HepG2 (cell line): Measurements from ENCODE around the gene MSANTD2. TPM values are rescaled to one million over a fixed set of nuclear protein-coding genes. Genes with fewer than 3 reads are reported as not detected.

Experiments used
- ATAC-seq: fragments of 200-7000 bp; cut with Tn5 transposase; 3 replicates; pipeline ENCODE4 v1.9.1; 2020; ENCODE audit warnings: mild to moderate bottlenecking, moderate library complexity
- BruUV-seq: library from RNA; stranded (reverse); fragments of 400-500 nt; replicated peaks from 2 replicates; lab custom pipeline; 2021; lab: Mats Ljungman, UMichigan
- CTCF ChIA-PET: fragments of 300-600 bp; formaldehyde crosslinking; extraction: SDS; loops from one replicate; lab custom pipeline; 2021; ENCODE audit warnings: low total read pairs, inconsistent platforms, low intra/inter-chr PET ratio; lab: Yijun Ruan, JAX
- POLR2A ChIA-PET: fragments of 350-600 bp; sonication (Branson Sonifier 250); formaldehyde crosslinking; loops from one replicate; lab custom pipeline; 2020; ENCODE audit warnings: antibody characterized with exemption, inconsistent platforms; lab: Yijun Ruan, JAX
- DNase-seq: peaks from one replicate; pipeline ENCODE4 v3.0.0-alpha.2; 2015; ENCODE audit warnings: low spot score
- FAIRE-seq: peaks from 3 replicates; lab custom pipeline; 2011; peaks lifted over from hg19 to GRCh38; lab: Jason Lieb, UNC
- H2AFZ ChIP-seq: one replicate; pipeline ENCODE4 v1.6.1; 2011; ENCODE audit warnings: low read length, inconsistent platforms
- H3K27ac ChIP-seq: fragments of 300-600 bp; 3 replicates; pipeline ENCODE4 v1.8.0; 2011; ENCODE audit warnings: mixed run types, mild to moderate bottlenecking, mixed read lengths, low read length, inconsistent platforms; ENCODE audit not compliant: insufficient read depth; ENCODE audit errors: extremely low read length
- H3K27me3 ChIP-seq, 2 experiments: fragments of 200-600 bp in 1 of 2; 2 replicates in 1 of 2; 3 replicates in 1 of 2; pipeline versions ENCODE4 v1.6.0 to v1.8.0; 2011; ENCODE audit warnings: low read length in 2 of 2, mild to moderate bottlenecking in 2 of 2, moderate library complexity in 2 of 2, inconsistent platforms in 1 of 2; ENCODE audit not compliant: insufficient read depth in 2 of 2, control insufficient read depth in 1 of 2
- H3K36me3 ChIP-seq, 2 experiments: fragments of 200-600 bp in 1 of 2; replicated peaks in 1 of 2; 2 replicates in 1 of 2; 3 replicates in 1 of 2; pipeline versions ENCODE4 v1.5.1 to v1.8.0; 2011; ENCODE audit warnings: low read length in 2 of 2, inconsistent platforms in 1 of 2; ENCODE audit not compliant: insufficient read depth in 2 of 2, control insufficient read depth in 1 of 2
- H3K4me1 ChIP-seq: 2 replicates; pipeline ENCODE4 v1.5.1; 2012; ENCODE audit warnings: low read length, inconsistent platforms; ENCODE audit not compliant: insufficient read depth
- H3K4me2 ChIP-seq: 2 replicates; pipeline ENCODE4 v1.6.0; 2011; ENCODE audit warnings: low read depth, low read length, inconsistent platforms
- H3K4me3 ChIP-seq, 3 experiments: fragments of 200-600 bp in 1 of 3; sonication (generic), shearing (Covaris generic) in 1 of 3; replicated peaks in 1 of 3; 2 replicates each; pipeline ENCODE4 v1.5.1; 2011 to 2016; ENCODE audit warnings: low read length in 3 of 3, inconsistent platforms in 2 of 3, low read depth in 2 of 3, mild to moderate bottlenecking in 2 of 3, control low read depth in 1 of 3, mixed read lengths in 1 of 3; ENCODE audit not compliant: insufficient read depth in 1 of 3
- H3K79me2 ChIP-seq: one replicate; pipeline ENCODE4 v1.6.1; 2011; ENCODE audit warnings: low read length, inconsistent platforms; ENCODE audit not compliant: insufficient read depth
- H3K9ac ChIP-seq: 2 replicates; pipeline ENCODE4 v1.6.0; 2011; ENCODE audit warnings: mild to moderate bottlenecking, low read depth, low read length, inconsistent platforms; ENCODE audit not compliant: insufficient read depth
- H3K9me3 ChIP-seq: 2 replicates; pipeline ENCODE4 v1.5.1; 2012; ENCODE audit warnings: mild to moderate bottlenecking, low read length
- H4K20me1 ChIP-seq: 2 replicates; pipeline ENCODE4 v1.6.0; 2011; ENCODE audit warnings: inconsistent platforms, mild to moderate bottlenecking, low read length, moderate library complexity; ENCODE audit not compliant: insufficient read depth
- ARID2 ChIP-seq: sonication (generic); formaldehyde crosslinking; IDR thresholded peaks from 2 replicates; pipeline ENCODE4 v1.8.1; 2022; ENCODE audit warnings: mild to moderate bottlenecking, missing genetic modification reagents, borderline replicate concordance
- ETV5 ChIP-seq: IDR thresholded peaks from 2 replicates; pipeline ENCODE4 v1.6.1; 2018; ENCODE audit warnings: missing biosample characterization, missing genetic modification reagents, inconsistent platforms, borderline replicate concordance
- GMEB2 ChIP-seq: IDR thresholded peaks from 2 replicates; pipeline ENCODE4 v1.6.1; 2016; ENCODE audit warnings: missing biosample characterization, missing genetic modification reagents, low read depth
- HCFC1 ChIP-seq: fragments of 150-350 bp; IDR thresholded peaks from 2 replicates; pipeline ENCODE4 v1.6.1; 2014; ENCODE audit warnings: low read depth, low read length
- PATZ1 ChIP-seq: sonication (generic); formaldehyde crosslinking; IDR thresholded peaks from 2 replicates; pipeline ENCODE4 v1.4.0; 2020; ENCODE audit warnings: missing genetic modification reagents
- RCOR2 ChIP-seq: IDR thresholded peaks from 2 replicates; pipeline ENCODE4 v1.6.1; 2016; ENCODE audit warnings: missing biosample characterization, missing genetic modification reagents
- SP1 ChIP-seq, 2 experiments: fragments of 450-650 bp in 1 of 2; sonication (generic) in 1 of 2; formaldehyde crosslinking in 1 of 2; IDR thresholded peaks; 2 replicates each; pipeline versions ENCODE4 v1.4.0 to v1.6.1; 2016 to 2020; ENCODE audit warnings: missing genetic modification reagents in 1 of 2
- TAF1 ChIP-seq: sonication (generic); formaldehyde crosslinking; IDR thresholded peaks from 2 replicates; pipeline ENCODE4 v1.4.0; 2020; ENCODE audit warnings: missing genetic modification reagents
- ZNF510 ChIP-seq: sonication (generic); formaldehyde crosslinking; IDR thresholded peaks from 2 replicates; pipeline ENCODE4 v1.4.0; 2020; ENCODE audit warnings: low read depth, mild to moderate bottlenecking, missing genetic modification reagents
- ZNF512B ChIP-seq: sonication (generic); formaldehyde crosslinking; IDR thresholded peaks from 2 replicates; pipeline ENCODE4 v1.5.1; 2020; ENCODE audit warnings: missing genetic modification reagents, mild to moderate bottlenecking, borderline replicate concordance
- ZNF770 ChIP-seq: sonication (generic); formaldehyde crosslinking; IDR thresholded peaks from 2 replicates; pipeline ENCODE4 v1.5.0; 2020; ENCODE audit warnings: mild to moderate bottlenecking, missing genetic modification reagents
- WGBS: methylation state at CpG from one replicate; pipeline ENCODE4 v1.1.6; 2017; ENCODE audit warnings: low lambda C conversion rate; 5-methylcytosine and 5-hydroxymethylcytosine counted together
- in situ Hi-C: cut with HindIII; loops from 2 replicates; pipeline ENCODE4 v1.10.0; 2017; ENCODE audit warnings: low pct_unique_long_range_greater_than_20kb; ENCODE audit not compliant: extremely low pct_ligation_motif_present
- intact Hi-C: fragments of 100-400 bp; cut with micrococcal nuclease; formaldehyde crosslinking; loops from one replicate; pipeline ENCODE4 v1.10.0; 2022; ENCODE audit not compliant: unreplicated experiment
- polyA plus RNA-seq, 8 experiments: library from polyadenylated mRNA; depleted of rRNA in 3 of 8; stranded (reverse) in 7 of 8; unstranded in 1 of 8; fragments of >200 nt; fragmentation: Illumina TruSeq in 4 of 8; extraction: Trizol in 4 of 8; gene quantifications; 2 replicates each; pipeline versions ENCODE4 v1.2.1 to v1.2.3, GENCODE V29; 2011 to 2016; ENCODE audit warnings: low read depth in 4 of 8, missing spikeins in 1 of 8, mixed read lengths in 1 of 8; ENCODE audit not compliant: insufficient read depth in 1 of 8
- total RNA-seq, 5 experiments: library from RNA; depleted of rRNA; stranded (reverse); fragments of >200 nt; fragmentation: Illumina TruSeq; extraction: Trizol; gene quantifications; 2 replicates each; pipeline ENCODE4 v1.2.3, GENCODE V29; 2016; ENCODE audit warnings: low read depth in 1 of 5

The MSANTD2 gene
- total and polyA plus RNA-seq, 2 of the 13 experiments (the other 11 are each of a cell fraction or from before 2014, with no cell fraction given): 8.7 to 10.1 TPM

GRCh38 chr11:124762624-124763155 is 37.5 kb downstream of the MSANTD2 start (continued):
- TF ChIP-seq ZNF512B (no peak), ZNF510 (no peak)

GRCh38 chr11:124762105-124762623 is 38.0 kb downstream of the MSANTD2 start, which contains the start of gene ESAM:
Gene ESAM, minus strand, starts transcription at chr11:124762290. Its CDS starts 136 bp downstream, at chr11:124762154.
- Histone ChIP-seq H3K4me2 (peak within 1 kb of the TSS; percentile 100), H4K20me1 (no peaks in the 10 kb centered on the region), H2AFZ (peak within 1 kb of the TSS; percentile 66), H3K4me1 (peaks cover 69% of the 10 kb centered on the region), H3K9ac (peak within 1 kb of the TSS; percentile 53), H3K36me3 (no peaks in the 10 kb centered on the region), H3K27ac (no peak within 1 kb of the TSS), H3K27me3 (peaks cover 0 to 24% of the 10 kb centered on the region in 2 experiments; a peak in 4 of 5 replicates), H3K4me3 (peak within 1 kb of the TSS; percentile 60 to 89 (median 70)), H3K9me3 (no peaks in the 10 kb centered on the region), H3K79me2 (no peaks in the 10 kb centered on the region)
- DNase-seq (no peak), FAIRE-seq (no peak), ATAC-seq (peak; percentile 29)
- in situ Hi-C loops: loop anchor here (5.0 kb wide), 1 partner anchor 90 kb away; the partner anchor contains the start of genes SIAE and SPA17
- ChIA-PET CTCF (interaction anchor here (1.6 to 2.9 kb wide), 5 partner anchors 16 to 93 kb away, joined by 8 to 19 read pairs (median 14); no protein-coding TSS in a partner anchor), POLR2A (interaction anchor here (1.6 to 3.5 kb wide), 4 partner anchors 11 to 89 kb away, joined by 8 to 16 read pairs (median 12); partner anchors contain the start of genes MSANTD2, SIAE and SPA17)
- 0% methylated on average over 6 of the region's 55 CpGs for WGBS
- BruUV-seq: no TSS peak
- intact Hi-C loops: loop anchor here (1.0 to 2.0 kb wide), 3 partner anchors 15 to 31 kb away; no protein-coding TSS in a partner anchor
- TF ChIP-seq ETV5 (CRISPR knock-in tag): no peak
- TF ChIP-seq ARID2 (CRISPR knock-in tag): no peak
- TF ChIP-seq RCOR2: no peak
- TF ChIP-seq TAF1: no peak
- TF ChIP-seq GMEB2 (CRISPR knock-in tag): no peak
- TF ChIP-seq PATZ1 (CRISPR knock-in tag): peak; percentile 23
- no peak for TF ChIP-seq HCFC1
- TF ChIP-seq ZNF770: peak; percentile 22; the same call in 1 of the 2 replicates
- no peak for TF ChIP-seq SP1 (IDR thresholded peaks at IDR 0.05)
- TF ChIP-seq SP1 (CRISPR knock-in tag; IDR thresholded peaks at IDR 0.05): 0 out of 2 replicates have a peak, but pooled peaks have one; percentile 16
